GM12891 (cell line): ENCODE measurements around the gene HSF2.

Source experiments
- POLR2A ChIP-seq: IDR thresholded peaks from 2 replicates; pipeline ENCODE4 v1.6.1; 2011; ENCODE audit warnings: low read depth, low read length, control low read depth
- POLR2AphosphoS5 ChIP-seq: IDR thresholded peaks from 2 replicates; pipeline ENCODE4 v1.6.1; 2011; ENCODE audit warnings: low read depth, low read length, control low read depth
- SPI1 ChIP-seq: IDR thresholded peaks from 2 replicates; pipeline ENCODE4 v1.6.1; 2011; ENCODE audit warnings: low read depth, low read length, control low read depth

DNA sequence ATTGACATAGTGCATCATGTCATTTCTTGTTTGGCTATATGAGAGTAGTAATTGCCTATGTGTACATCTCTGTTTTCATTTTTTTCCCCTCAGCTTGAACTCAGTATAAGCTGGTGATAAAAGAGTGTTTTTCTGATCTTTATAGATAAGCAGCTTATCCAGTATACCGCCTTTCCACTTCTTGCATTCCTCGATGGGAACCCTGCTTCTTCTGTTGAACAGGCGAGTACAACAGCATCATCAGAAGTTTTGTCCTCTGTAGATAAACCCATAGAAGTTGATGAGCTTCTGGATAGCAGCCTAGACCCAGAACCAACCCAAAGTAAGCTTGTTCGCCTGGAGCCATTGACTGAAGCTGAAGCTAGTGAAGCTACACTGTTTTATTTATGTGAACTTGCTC lies 32.3 kb downstream of the HSF2 start:
- TF ChIP-seq POLR2A (no peak), POLR2AphosphoS5 (no peak), SPI1 (no peak)
